KMS-11 (cell line): Measurements from ENCODE around the gene PRR12.

Experiments used
- H2AFZ ChIP-seq: fragments of 200-600 bp; sonication (generic); 2 replicates; pipeline ENCODE4 v1.6.1; 2016; ENCODE audit warnings: antibody characterized with exemption, mixed run types, low read depth
- H3K27ac ChIP-seq: fragments of 200-600 bp; sonication (generic); 2 replicates; pipeline ENCODE4 v1.6.1; 2016; ENCODE audit warnings: mild to moderate bottlenecking, mixed run types
- H3K27me3 ChIP-seq: fragments of 200-600 bp; sonication (generic); 2 replicates; pipeline ENCODE4 v1.6.1; 2017; ENCODE audit warnings: mild to moderate bottlenecking, low read depth, mixed run types, moderate library complexity; ENCODE audit not compliant: insufficient read depth
- H3K36me3 ChIP-seq: fragments of 200-600 bp; sonication (generic); 2 replicates; pipeline ENCODE4 v1.6.1; 2017; ENCODE audit warnings: mild to moderate bottlenecking, mixed run types; ENCODE audit not compliant: insufficient read depth
- H3K4me1 ChIP-seq: fragments of 200-600 bp; sonication (generic); 2 replicates; pipeline ENCODE4 v1.6.1; 2016; ENCODE audit warnings: mild to moderate bottlenecking, low read depth, mixed run types; ENCODE audit not compliant: poor library complexity, severe bottlenecking
- H3K4me2 ChIP-seq: fragments of 200-600 bp; sonication (generic); 2 replicates; pipeline ENCODE4 v1.7.0; 2016; ENCODE audit warnings: mild to moderate bottlenecking, mixed run types
- H3K4me3 ChIP-seq: fragments of 200-600 bp; sonication (generic); IDR thresholded peaks from 2 replicates; pipeline ENCODE4 v1.6.1; 2017; ENCODE audit warnings: low read depth, low read length, mixed read lengths; ENCODE audit not compliant: insufficient read depth
- H3K79me2 ChIP-seq: fragments of 200-600 bp; sonication (generic); 2 replicates; pipeline ENCODE4 v1.6.1; 2016; ENCODE audit warnings: low read depth, mixed run types; ENCODE audit not compliant: insufficient read depth
- H3K9ac ChIP-seq: fragments of 200-600 bp; sonication (generic); 2 replicates; pipeline ENCODE4 v1.6.1; 2016; ENCODE audit warnings: mild to moderate bottlenecking, mixed run types
- H4K20me1 ChIP-seq: fragments of 200-600 bp; sonication (generic); 2 replicates; pipeline ENCODE4 v1.6.1; 2016; ENCODE audit warnings: mild to moderate bottlenecking, mixed run types; ENCODE audit not compliant: insufficient read depth
- CTCF ChIP-seq: fragments of 200-600 bp; sonication (generic); conservative IDR thresholded peaks from 2 replicates; pipeline ENCODE4 v1.6.1; 2017; ENCODE audit warnings: low read depth, mild to moderate bottlenecking, antibody characterized with exemption, low read length, moderate library complexity, mixed read lengths

PRR12 gene

GRCh38 chr19:49643466-49643865, 52.5 kb downstream of the PRR12 start:
- no peak overlapping the region for H3K4me3 ChIP-seq
- TF ChIP-seq CTCF = no peak
- no peak overlapping the region for H3K9ac ChIP-seq
- peaks cover 11% of the 10 kb centered on the region; the same call in 1 of the 2 replicates for H3K27me3 ChIP-seq
- H3K4me1 ChIP-seq = peaks cover 30% of the 10 kb centered on the region
- H3K36me3 ChIP-seq = no peaks in the 10 kb centered on the region; the same call in 1 of the 2 replicates
- peaks cover 33% of the 10 kb centered on the region for H3K79me2 ChIP-seq
- peak overlapping the region; percentile 89 for H3K4me2 ChIP-seq
- no peak overlapping the region for H3K27ac ChIP-seq
- no peak overlapping the region for H2AFZ ChIP-seq
- H4K20me1 ChIP-seq = no peaks in the 10 kb centered on the region

- Histone ChIP-seq H3K4me3 (no peak overlapping the region), H3K27ac (no peak overlapping the region), H3K9ac (no peak overlapping the region), H4K20me1 (no peaks in the 10 kb centered on the region), H3K27me3 (no peaks in the 10 kb centered on the region), H3K4me2 (no peak overlapping the region), H3K36me3 (no peaks in the 10 kb centered on the region; the same call in 1 of the 2 replicates), H3K4me1 (peaks cover 21% of the 10 kb centered on the region), H2AFZ (no peak overlapping the region), H3K79me2 (peaks cover 33% of the 10 kb centered on the region)
- no peak for TF ChIP-seq CTCF
Measured at GRCh38 chr19:49645592-49645991, 54.6 kb downstream of the PRR12 start.

- no peak overlapping the region for H3K27ac ChIP-seq
- peaks cover 18% of the 10 kb centered on the region for H3K4me1 ChIP-seq
- no peak for TF ChIP-seq CTCF
- H3K9ac ChIP-seq = no peak overlapping the region
- H3K36me3 ChIP-seq = no peaks in the 10 kb centered on the region; the same call in 1 of the 2 replicates
- H4K20me1 ChIP-seq = no peaks in the 10 kb centered on the region
- H3K4me3 ChIP-seq = no peak overlapping the region
- no peak overlapping the region for H3K4me2 ChIP-seq
- no peaks in the 10 kb centered on the region for H3K27me3 ChIP-seq
- H3K79me2 ChIP-seq = peaks cover 33% of the 10 kb centered on the region
- no peak overlapping the region for H2AFZ ChIP-seq
Measured at GRCh38 chr19:49645995-49646394, 55.0 kb downstream of the PRR12 start.

- Histone ChIP-seq H3K4me2 (no peak overlapping the region), H3K79me2 (peaks cover 33% of the 10 kb centered on the region), H4K20me1 (no peaks in the 10 kb centered on the region), H3K27me3 (no peaks in the 10 kb centered on the region), H3K27ac (no peak overlapping the region), H3K9ac (no peak overlapping the region), H3K36me3 (no peaks in the 10 kb centered on the region; the same call in 1 of the 2 replicates), H3K4me1 (peaks cover 12% of the 10 kb centered on the region), H2AFZ (no peak overlapping the region), H3K4me3 (no peak overlapping the region)
- TF ChIP-seq CTCF = no peak
Measured at GRCh38 chr19:49646586-49646985, 55.6 kb downstream of the PRR12 start.
